Measurements from ENCODE around the gene ARL3.

The ARL3 gene

GRCh38 chr10:102702742-102703141 is 11.5 kb downstream of the ARL3 start:
- peak; percentile 21 for DNase-seq (ENCODE audit: low spot score)

GRCh38 chr10:102701796-102702195 is 12.4 kb downstream of the ARL3 start:
- no peak for DNase-seq (ENCODE audit: low spot score)

- DNase-seq (ENCODE audit: low spot score) = no peak
Observed at GRCh38 chr10:102701272-102701671, 12.9 kb downstream of the ARL3 start.

GRCh38 chr10:102698894-102699293 is 15.3 kb downstream of the ARL3 start:
- DNase-seq (ENCODE audit: low spot score) = no peak

- no peak for DNase-seq (ENCODE audit: low spot score)
Observed at GRCh38 chr10:102696736-102697135, 17.5 kb downstream of the ARL3 start.

- peak; percentile 85 for DNase-seq (ENCODE audit: low spot score)
Observed at GRCh38 chr10:102695401-102695800, 18.8 kb downstream of the ARL3 start.

GRCh38 chr10:102691285-102692066 is 22.7 kb downstream of the ARL3 start:
- no peak for DNase-seq (ENCODE audit: low spot score)

- DNase-seq (ENCODE audit: low spot score) = no peak
Observed at GRCh38 chr10:102683736-102684135, 30.5 kb downstream of the ARL3 start.

GRCh38 chr10:102682981-102683380 is 31.2 kb downstream of the ARL3 start:
- no peak for DNase-seq (ENCODE audit: low spot score)

GRCh38 chr10:102682416-102682815 is 31.8 kb downstream of the ARL3 start:
- DNase-seq (ENCODE audit: low spot score) = no peak

GRCh38 chr10:102681696-102682095 is 32.5 kb downstream of the ARL3 start:
- DNase-seq (ENCODE audit: low spot score) = no peak

GRCh38 chr10:102679596-102679995 is 34.6 kb downstream of the ARL3 start:
- peak; percentile 39 for DNase-seq (ENCODE audit: low spot score)

- DNase-seq (ENCODE audit: low spot score) = peak; percentile 62
Observed at GRCh38 chr10:102678842-102679289, 35.3 kb downstream of the ARL3 start.

GRCh38 chr10:102678068-102678400 is 36.2 kb downstream of the ARL3 start:
- DNase-seq (ENCODE audit: low spot score) = no peak

- no peak for DNase-seq (ENCODE audit: low spot score)
Observed at GRCh38 chr10:102677331-102678067, 36.7 kb downstream of the ARL3 start.

- DNase-seq (ENCODE audit: low spot score) = no peak
Observed at GRCh38 chr10:102676534-102677315, 37.5 kb downstream of the ARL3 start.

- DNase-seq (ENCODE audit: low spot score) = peak; percentile 92
Observed at GRCh38 chr10:102675666-102676533, 38.3 kb downstream of the ARL3 start.

- no peak for DNase-seq (ENCODE audit: low spot score)
Observed at GRCh38 chr10:102675011-102675665, 39.1 kb downstream of the ARL3 start.

- no peak for DNase-seq (ENCODE audit: low spot score)
Observed at GRCh38 chr10:102674566-102674965, 39.6 kb downstream of the ARL3 start.

- peak; percentile 74 for DNase-seq (ENCODE audit: low spot score)
Observed at GRCh38 chr10:102673819-102674511, 40.2 kb downstream of the ARL3 start.

All from kidney tubule cell (primary cell).